Spinal cord (tissue), 10 donors: ENCODE measurements around the gene ARHGAP9. TPM values are rescaled to one million over a fixed set of nuclear protein-coding genes. Genes with fewer than 3 reads are reported as not detected.
"Not testable (repeated sequence)": the region's sequence is repeated elsewhere in the genome, so short reads cannot be mapped to it uniquely, and the experiment has no call there.

Source experiments
- DNase-seq, 6 donors: peaks; one replicate each; pipeline versions ENCODE4 v3.0.0 to v3.0.0-alpha.2; 2013 to 2015; ENCODE audit warnings: low spot score in 6 of 6, low read depth in 4 of 6
- H3K27ac ChIP-seq: one replicate; pipeline ENCODE4 v1.5.1; 2013; ENCODE audit warnings: low read depth, low read length, control low read depth
- H3K27me3 ChIP-seq: one replicate; pipeline ENCODE4 v1.6.1; 2013; ENCODE audit warnings: low read length; ENCODE audit not compliant: control insufficient read depth, insufficient read depth
- H3K36me3 ChIP-seq: one replicate; pipeline ENCODE4 v1.6.1; 2013; ENCODE audit warnings: low read length; ENCODE audit not compliant: control insufficient read depth, insufficient read depth
- H3K4me1 ChIP-seq: one replicate; pipeline ENCODE4 v1.6.1; 2013; ENCODE audit warnings: low read length; ENCODE audit not compliant: control insufficient read depth, insufficient read depth
- H3K4me3 ChIP-seq: one replicate; pipeline ENCODE4 v1.5.1; 2013; ENCODE audit warnings: low read depth, low read length, control low read depth
- H3K9me3 ChIP-seq: one replicate; pipeline ENCODE4 v1.6.1; 2013; ENCODE audit warnings: low read length; ENCODE audit not compliant: control insufficient read depth, insufficient read depth
- WGBS: methylation state at CpG from one replicate; pipeline ENCODE4 v1.1.5; 2013; ENCODE audit warnings: missing lambda C conversion rate; ENCODE audit not compliant: insufficient coverage; 5-methylcytosine and 5-hydroxymethylcytosine counted together
- polyA plus RNA-seq, 2 donors: library from polyadenylated mRNA; unstranded; fragments of 120-200 nt; gene quantifications; one replicate each; pipeline ENCODE4 v1.2.1, GENCODE V29; 2013; ENCODE audit not compliant: insufficient read length in 2 of 2
- total RNA-seq, 2 donors: library from RNA; depleted of rRNA in 1 of 2; stranded (reverse); fragments of 120-200 nt in 1 of 2; fragments of >200 nt in 1 of 2; gene quantifications; one replicate each; pipeline versions ENCODE4 v1.2.3 to v1.2.4, GENCODE V29; 2013 to 2014
- donor health status: healthy.

The ARHGAP9 gene
- total and polyA plus RNA-seq, 4 donors: 4.8 to 6.5 (median 5.3) TPM

DNA sequence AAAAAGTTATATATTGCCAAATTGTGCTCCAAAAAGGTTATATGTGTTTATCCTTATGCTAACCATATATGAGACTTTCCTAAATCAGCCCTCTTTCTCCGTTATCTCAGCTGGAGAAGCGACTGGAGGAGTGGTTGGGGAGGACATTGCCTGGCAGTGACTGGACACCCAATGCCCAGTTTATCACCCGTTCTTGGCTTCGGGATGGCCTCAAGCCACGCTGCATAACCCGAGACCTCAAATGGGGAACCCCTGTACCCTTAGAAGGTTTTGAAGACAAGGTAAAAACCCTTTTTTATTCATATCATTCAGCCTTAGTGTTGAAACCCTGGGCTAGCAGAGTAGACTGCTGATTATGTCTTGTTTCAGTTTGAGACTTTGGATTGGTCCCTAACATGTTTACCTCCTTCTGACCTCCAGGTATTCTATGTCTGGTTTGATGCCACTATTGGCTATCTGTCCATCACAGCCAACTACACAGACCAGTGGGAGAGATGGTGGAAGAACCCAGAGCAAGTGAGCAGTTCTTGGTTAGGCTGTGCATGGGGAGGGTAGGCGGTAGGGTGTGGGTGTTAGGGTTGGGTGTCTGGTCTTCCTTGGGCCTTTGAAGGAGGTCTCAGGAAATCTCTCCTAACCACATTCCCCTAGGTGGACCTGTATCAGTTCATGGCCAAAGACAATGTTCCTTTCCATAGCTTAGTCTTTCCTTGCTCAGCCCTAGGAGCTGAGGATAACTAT lies 32.1 kb upstream of the ARHGAP9 start:
- no peak for DNase-seq
- no CpG with 5 or more reads among the region's 7 CpGs for WGBS
- H3K4me3 ChIP-seq: no peak overlapping the region
- H3K36me3 ChIP-seq: peaks cover 81% of the 10 kb centered on the region
- H3K4me1 ChIP-seq: no peaks in the 10 kb centered on the region
- H3K27ac ChIP-seq: no peak overlapping the region
- H3K9me3 ChIP-seq: no peaks in the 10 kb centered on the region
- no peaks in the 10 kb centered on the region for H3K27me3 ChIP-seq

DNA sequence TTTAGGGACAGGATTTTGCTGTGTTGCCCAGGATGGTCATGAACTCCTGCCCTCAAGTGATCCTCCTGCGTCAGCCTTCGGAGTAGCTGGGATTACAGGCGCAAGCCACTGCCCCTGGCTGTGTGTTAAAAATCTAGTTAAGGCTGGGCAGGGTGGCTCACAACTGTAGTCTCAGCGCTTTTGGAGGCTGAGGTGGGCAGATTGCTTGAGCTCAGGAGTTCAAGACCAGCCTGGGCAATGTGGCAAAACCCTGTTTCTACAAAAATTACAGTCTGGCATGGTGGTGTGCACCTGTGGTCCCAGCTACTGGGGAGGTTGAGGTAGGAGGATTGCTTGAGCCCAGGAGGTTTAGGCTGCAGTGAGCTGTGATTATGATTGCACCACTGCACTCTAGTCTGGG lies 31.5 kb upstream of the ARHGAP9 start:
- no peaks in the 10 kb centered on the region for H3K27me3 ChIP-seq
- 93% methylated on average over 4 of the region's 4 CpGs for WGBS
- DNase-seq: no peak
- H3K4me1 ChIP-seq: no peaks in the 10 kb centered on the region
- no peak overlapping the region for H3K27ac ChIP-seq
- H3K9me3 ChIP-seq: no peaks in the 10 kb centered on the region
- no peak overlapping the region for H3K4me3 ChIP-seq
- peaks cover 78% of the 10 kb centered on the region for H3K36me3 ChIP-seq

DNA sequence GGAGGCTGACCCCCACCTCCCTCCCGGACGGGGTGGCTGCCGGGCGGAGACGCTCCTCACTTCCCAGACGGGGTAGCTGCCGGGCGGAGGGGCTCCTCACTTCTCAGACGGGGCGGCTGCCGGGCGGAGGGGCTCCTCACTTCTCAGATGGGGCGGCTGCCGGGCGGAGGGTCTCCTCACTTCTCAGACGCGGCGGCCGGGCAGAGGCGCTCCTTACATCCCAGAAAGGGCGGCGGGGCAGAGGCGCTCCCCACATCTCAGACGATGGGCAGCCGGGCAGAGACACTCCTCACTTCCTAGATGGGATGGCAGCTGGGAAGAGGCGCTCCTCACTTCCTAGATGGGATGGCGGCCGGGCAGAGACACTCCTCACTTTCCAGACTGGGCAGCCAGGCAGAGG lies 28.1 kb upstream of the ARHGAP9 start:
- not testable (repeated sequence) for H3K9me3 ChIP-seq, H3K4me1 ChIP-seq, H3K27me3 ChIP-seq, DNase-seq, H3K4me3 ChIP-seq, H3K27ac ChIP-seq
- peaks cover 82% of the 10 kb centered on the region for H3K36me3 ChIP-seq
- 95% methylated on average over 4 of the region's 28 CpGs for WGBS

DNA sequence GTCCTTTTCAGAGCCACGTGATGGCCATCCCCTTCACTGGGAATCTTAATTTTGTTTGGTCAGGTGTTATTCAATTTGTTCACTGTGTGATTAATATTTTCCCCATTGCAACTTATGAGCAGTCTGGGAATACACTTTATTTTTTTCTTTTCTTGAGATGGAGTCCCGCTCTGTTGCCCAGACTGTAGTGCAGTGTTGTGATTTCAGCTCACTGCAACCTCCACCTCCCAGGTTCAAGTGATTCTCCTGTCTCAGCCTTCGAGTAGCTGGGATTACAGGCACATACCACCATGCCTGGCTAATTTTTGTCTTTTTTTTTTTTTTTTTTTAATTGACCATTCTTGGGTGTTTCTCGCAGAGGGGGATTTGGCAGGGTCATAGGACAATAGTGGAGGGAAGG lies 26.9 kb upstream of the ARHGAP9 start:
- H3K27ac ChIP-seq, H3K27me3 ChIP-seq, H3K4me1 ChIP-seq, H3K9me3 ChIP-seq, DNase-seq, H3K4me3 ChIP-seq: not testable (repeated sequence)
- H3K36me3 ChIP-seq: peaks cover 81% of the 10 kb centered on the region
- no CpG with 5 or more reads among the region's 4 CpGs for WGBS

DNA sequence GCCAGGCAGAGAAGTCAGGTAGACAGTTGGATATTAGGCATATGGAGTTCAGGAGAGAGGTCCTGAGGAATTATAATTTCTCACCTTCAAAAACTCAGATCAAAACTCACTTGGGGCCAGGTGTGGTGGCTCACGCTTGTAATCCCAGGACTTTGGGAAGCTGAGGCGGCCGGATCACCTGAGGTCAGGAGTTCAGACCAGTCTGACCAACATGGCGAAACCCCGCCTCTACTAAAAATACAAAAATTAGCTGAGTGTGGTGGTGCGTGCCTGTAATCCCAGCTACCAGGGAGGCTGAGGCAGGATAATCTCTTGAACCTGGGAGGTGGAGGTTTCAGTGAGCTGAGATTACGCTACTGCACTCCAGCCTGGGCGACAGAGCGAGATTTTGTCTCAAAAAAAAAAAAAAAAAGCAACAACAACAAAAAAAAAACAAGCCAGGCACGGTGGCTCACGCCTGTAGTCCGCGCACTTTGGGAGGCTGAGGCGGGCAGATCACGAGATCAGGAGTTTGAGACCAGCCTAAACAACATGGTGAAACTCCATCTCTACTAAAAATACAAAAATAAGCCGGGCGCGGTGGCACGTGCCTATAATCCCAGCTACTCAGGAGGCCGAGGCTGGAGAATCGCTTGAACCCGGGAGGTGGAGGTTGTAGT lies 22.8 kb upstream of the ARHGAP9 start:
- H3K27ac ChIP-seq, H3K4me1 ChIP-seq, DNase-seq, H3K4me3 ChIP-seq, H3K9me3 ChIP-seq, H3K27me3 ChIP-seq: not testable (repeated sequence)
- WGBS: 100% methylated on average over 3 of the region's 22 CpGs
- peaks cover 76% of the 10 kb centered on the region for H3K36me3 ChIP-seq

DNA sequence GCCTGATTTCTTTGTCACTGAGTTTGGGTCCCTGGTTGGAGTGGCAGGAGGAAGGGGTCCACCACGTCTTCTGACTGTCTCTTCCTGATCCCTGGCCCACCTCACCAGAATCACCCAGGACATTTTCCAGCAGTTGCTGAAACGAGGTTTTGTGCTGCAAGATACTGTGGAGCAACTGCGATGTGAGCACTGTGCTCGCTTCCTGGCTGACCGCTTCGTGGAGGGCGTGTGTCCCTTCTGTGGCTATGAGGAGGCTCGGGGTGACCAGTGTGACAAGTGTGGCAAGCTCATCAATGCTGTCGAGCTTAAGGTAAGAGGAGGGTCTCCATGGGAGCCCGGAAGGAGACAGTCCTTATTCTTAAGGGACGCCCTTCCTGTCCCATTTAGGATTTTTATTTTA lies 20.5 kb upstream of the ARHGAP9 start:
- peaks cover 83% of the 10 kb centered on the region for H3K36me3 ChIP-seq
- H3K9me3 ChIP-seq: no peaks in the 10 kb centered on the region
- no peaks in the 10 kb centered on the region for H3K4me1 ChIP-seq
- WGBS: 98% methylated on average over 11 of the region's 11 CpGs
- no peak overlapping the region for H3K4me3 ChIP-seq
- no peaks in the 10 kb centered on the region for H3K27me3 ChIP-seq
- DNase-seq: no peak
- no peak overlapping the region for H3K27ac ChIP-seq

DNA sequence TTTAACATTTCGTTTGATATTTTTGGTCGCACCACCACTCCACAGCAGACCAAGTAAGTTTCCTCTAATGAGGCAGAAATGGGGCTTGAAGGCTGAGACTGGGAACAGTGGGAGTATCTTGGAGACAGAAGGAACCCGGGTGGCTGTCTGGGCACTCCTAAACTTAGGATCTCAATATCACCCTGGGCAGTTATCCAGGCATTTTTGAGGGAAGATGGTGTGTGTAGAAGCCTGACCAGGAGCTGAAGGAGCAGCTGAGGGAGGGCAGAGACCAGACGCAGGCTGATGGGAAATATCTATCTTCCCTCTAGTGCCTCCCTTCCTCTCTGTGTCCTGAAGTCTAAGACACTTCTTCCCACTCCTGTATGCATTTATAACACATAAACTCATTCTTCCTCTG lies 18.9 kb upstream of the ARHGAP9 start:
- no peak for DNase-seq
- H3K27ac ChIP-seq: no peak overlapping the region
- no peak overlapping the region for H3K4me3 ChIP-seq
- peaks cover 72% of the 10 kb centered on the region for H3K36me3 ChIP-seq
- H3K9me3 ChIP-seq: no peaks in the 10 kb centered on the region
- no peaks in the 10 kb centered on the region for H3K27me3 ChIP-seq
- no CpG with 5 or more reads among the region's 4 CpGs for WGBS
- no peaks in the 10 kb centered on the region for H3K4me1 ChIP-seq

DNA sequence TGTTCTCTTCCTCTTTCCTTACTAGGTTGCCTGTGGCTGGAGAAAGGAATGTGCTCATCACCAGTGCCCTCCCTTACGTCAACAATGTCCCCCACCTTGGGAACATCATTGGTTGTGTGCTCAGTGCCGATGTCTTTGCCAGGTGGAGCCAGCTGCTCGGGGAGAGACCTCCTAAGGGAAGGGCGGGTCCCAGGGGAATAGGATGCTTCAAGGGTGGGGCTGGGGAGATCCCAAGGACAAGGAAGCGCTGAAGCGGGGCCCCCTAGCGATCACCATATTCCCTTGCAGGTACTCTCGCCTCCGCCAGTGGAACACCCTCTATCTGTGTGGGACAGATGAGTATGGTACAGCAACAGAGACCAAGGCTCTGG lies 18.5 kb upstream of the ARHGAP9 start:
- Histone ChIP-seq H3K27ac (no peak overlapping the region), H3K4me1 (no peaks in the 10 kb centered on the region), H3K36me3 (peaks cover 68% of the 10 kb centered on the region), H3K27me3 (no peaks in the 10 kb centered on the region), H3K4me3 (no peak overlapping the region), H3K9me3 (no peaks in the 10 kb centered on the region)
- no CpG with 5 or more reads among the region's 9 CpGs for WGBS
- no peak for DNase-seq

DNA sequence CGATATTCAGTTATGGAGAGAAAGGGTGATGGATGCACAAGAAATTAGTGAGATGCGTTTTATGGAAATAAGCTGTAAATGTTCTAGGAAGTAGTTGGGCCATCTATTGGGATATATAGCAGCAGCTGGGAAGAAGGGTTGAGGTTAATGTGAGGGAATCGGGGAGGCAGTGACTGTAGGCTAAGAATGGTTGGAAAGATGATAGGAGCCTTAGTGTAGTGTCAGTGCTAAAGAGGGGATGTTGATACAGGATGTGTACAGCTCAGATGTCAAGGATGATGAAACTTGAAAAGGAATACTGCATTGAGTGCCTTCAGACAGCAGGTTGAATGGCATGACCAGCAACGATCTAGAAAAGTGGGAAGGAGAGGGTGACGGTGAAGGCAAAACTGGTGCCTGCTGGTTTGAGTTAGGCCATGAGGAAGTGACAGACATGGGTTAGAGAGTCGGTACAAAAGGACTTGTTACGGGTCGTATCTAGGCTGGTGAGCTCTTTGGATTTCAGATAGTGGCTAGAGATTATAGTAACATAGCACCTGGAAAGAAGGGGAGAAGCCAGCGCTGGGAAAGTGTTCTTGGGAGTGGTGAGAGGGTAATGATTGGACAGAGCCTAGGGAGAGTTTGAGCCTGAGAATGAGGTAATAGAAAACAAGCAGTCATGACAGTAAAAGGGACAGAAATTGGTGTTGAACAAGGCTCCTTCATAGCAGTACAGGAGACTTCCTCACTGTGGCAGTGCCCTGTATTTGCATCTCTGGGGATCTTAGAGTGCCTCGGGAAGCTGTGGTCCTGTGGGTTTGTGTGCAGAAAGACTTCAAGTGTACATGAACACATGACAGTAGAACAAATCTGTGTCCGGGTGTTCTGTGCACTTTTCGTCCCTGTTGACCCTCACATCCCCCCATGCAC lies 17.8 kb upstream of the ARHGAP9 start:
- WGBS: 97% methylated on average over 12 of the region's 12 CpGs
- Histone ChIP-seq H3K27ac (no peak overlapping the region), H3K4me3 (no peak overlapping the region), H3K9me3 (no peaks in the 10 kb centered on the region), H3K4me1 (no peaks in the 10 kb centered on the region), H3K36me3 (peaks cover 65% of the 10 kb centered on the region), H3K27me3 (no peaks in the 10 kb centered on the region)
- no peak for DNase-seq
